SU-DHL-6 (cell line): ENCODE results near the gene RNF32.

Experiments
- H2AFZ ChIP-seq: fragments of 200-600 bp; sonication (generic); 2 replicates; pipeline ENCODE4 v1.6.1; 2014; ENCODE audit warnings: low read depth, mild to moderate bottlenecking, moderate library complexity, mixed read lengths, antibody characterized with exemption, low read length; ENCODE audit not compliant: severe bottlenecking
- H3F3A ChIP-seq: fragments of 200-600 bp; shearing (Covaris generic); 2 replicates; pipeline ENCODE4 v1.6.0; 2016; ENCODE audit warnings: antibody characterized with exemption, mild to moderate bottlenecking; ENCODE audit not compliant: insufficient read depth
- H3K27ac ChIP-seq: fragments of 200-600 bp; sonication (generic); 2 replicates; pipeline ENCODE4 v1.5.1; 2016; ENCODE audit warnings: low read depth, mild to moderate bottlenecking, low read length, moderate library complexity, mixed read lengths
- H3K27me3 ChIP-seq: fragments of 200-600 bp; sonication (generic), shearing (Covaris generic); 2 replicates; pipeline ENCODE4 v1.6.0; 2014; ENCODE audit warnings: mild to moderate bottlenecking, low read length
- H3K36me3 ChIP-seq: fragments of 200-600 bp; sonication (generic); 2 replicates; pipeline ENCODE4 v1.6.1; 2014; ENCODE audit warnings: mild to moderate bottlenecking, low read length, mixed read lengths
- H3K4me2 ChIP-seq: fragments of 300-600, 200-600 bp; shearing (Covaris generic), sonication (generic); 2 replicates; pipeline ENCODE4 v1.6.0; 2014; ENCODE audit warnings: low read length, low read depth, mild to moderate bottlenecking; ENCODE audit not compliant: poor library complexity, severe bottlenecking
- H3K4me3 ChIP-seq: fragments of 200-600 bp; sonication (generic); 2 replicates; pipeline ENCODE4 v1.5.1; 2014; ENCODE audit warnings: antibody characterized with exemption, low read length, mild to moderate bottlenecking, mixed read lengths; ENCODE audit not compliant: insufficient read depth, poor library complexity, severe bottlenecking
- H3K79me2 ChIP-seq: fragments of 200-600 bp; sonication (generic); 2 replicates; pipeline ENCODE4 v1.6.1; 2014; ENCODE audit warnings: mild to moderate bottlenecking, low read length, moderate library complexity; ENCODE audit not compliant: insufficient read depth
- H3K9ac ChIP-seq: fragments of 200-600 bp; sonication (generic); 2 replicates; pipeline ENCODE4 v1.7.0; 2014; ENCODE audit warnings: mild to moderate bottlenecking, low read length
- H3K9me2 ChIP-seq: fragments of 200-600 bp; sonication (generic); replicated peaks from 2 replicates; pipeline ENCODE4 v1.6.1; 2014; ENCODE audit warnings: low read length; ENCODE audit not compliant: insufficient read depth
- H3K9me3 ChIP-seq: fragments of 200-600 bp; sonication (generic); 2 replicates; pipeline ENCODE4 v1.6.1; 2014; ENCODE audit warnings: low read length, mixed read lengths; ENCODE audit not compliant: insufficient read depth
- H4K20me1 ChIP-seq: fragments of 200-600 bp; sonication (generic); 2 replicates; pipeline ENCODE4 v1.6.1; 2014; ENCODE audit warnings: low read depth, mild to moderate bottlenecking, antibody characterized with exemption, low read length, moderate library complexity, mixed read lengths
- EZH2phosphoT487 ChIP-seq: fragments of 200-600 bp; sonication (generic), shearing (Covaris generic); conservative IDR thresholded peaks from 2 replicates; pipeline ENCODE4 v1.6.1; 2018; ENCODE audit warnings: mild to moderate bottlenecking, antibody characterized with exemption, low read length, moderate library complexity, mixed read lengths
- TF ChIP-seq, protein P1 (sequence below): fragments of 200-600 bp; sonication (generic); IDR thresholded peaks from one replicate; pipeline ENCODE4 v1.5.1; 2017; ENCODE audit warnings: antibody characterized with exemption, mild to moderate bottlenecking, low read length, moderate library complexity; ENCODE audit not compliant: insufficient read depth, poor library complexity, severe bottlenecking

RNF32 gene

DNA sequence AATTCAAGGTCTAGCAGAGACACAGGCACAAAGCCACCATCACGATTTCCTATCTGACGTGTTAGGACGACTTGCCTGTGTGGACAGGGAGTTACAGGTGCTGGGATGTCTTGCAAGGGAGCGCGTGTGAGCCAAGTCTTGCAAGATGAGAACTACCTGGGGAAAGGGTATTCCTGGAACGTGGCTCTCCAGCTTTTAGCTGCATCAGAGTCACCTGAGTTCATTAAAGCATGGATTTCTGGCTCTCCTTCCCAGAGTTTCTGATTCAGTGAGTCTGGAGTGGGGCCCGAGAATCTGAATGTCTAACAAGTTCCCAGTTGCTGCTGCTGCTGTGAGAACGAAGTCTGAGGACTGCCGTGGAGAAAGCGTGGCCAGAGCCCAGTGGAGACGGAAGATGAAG lies 30.0 kb upstream of the RNF32 start:
- Histone ChIP-seq H3K4me3 (no peak overlapping the region), H3K4me2 (no peak overlapping the region), H2AFZ (no peak overlapping the region), H3K79me2 (no peaks in the 10 kb centered on the region), H3K36me3 (no peaks in the 10 kb centered on the region), H3K9me2 (no peaks in the 10 kb centered on the region), H3K9me3 (no peaks in the 10 kb centered on the region), H3K9ac (no peak overlapping the region), H3F3A (no peaks in the 10 kb centered on the region), H3K27ac (no peak overlapping the region), H3K27me3 (no peaks in the 10 kb centered on the region), H4K20me1 (no peaks in the 10 kb centered on the region)
- TF ChIP-seq, protein P1, sequence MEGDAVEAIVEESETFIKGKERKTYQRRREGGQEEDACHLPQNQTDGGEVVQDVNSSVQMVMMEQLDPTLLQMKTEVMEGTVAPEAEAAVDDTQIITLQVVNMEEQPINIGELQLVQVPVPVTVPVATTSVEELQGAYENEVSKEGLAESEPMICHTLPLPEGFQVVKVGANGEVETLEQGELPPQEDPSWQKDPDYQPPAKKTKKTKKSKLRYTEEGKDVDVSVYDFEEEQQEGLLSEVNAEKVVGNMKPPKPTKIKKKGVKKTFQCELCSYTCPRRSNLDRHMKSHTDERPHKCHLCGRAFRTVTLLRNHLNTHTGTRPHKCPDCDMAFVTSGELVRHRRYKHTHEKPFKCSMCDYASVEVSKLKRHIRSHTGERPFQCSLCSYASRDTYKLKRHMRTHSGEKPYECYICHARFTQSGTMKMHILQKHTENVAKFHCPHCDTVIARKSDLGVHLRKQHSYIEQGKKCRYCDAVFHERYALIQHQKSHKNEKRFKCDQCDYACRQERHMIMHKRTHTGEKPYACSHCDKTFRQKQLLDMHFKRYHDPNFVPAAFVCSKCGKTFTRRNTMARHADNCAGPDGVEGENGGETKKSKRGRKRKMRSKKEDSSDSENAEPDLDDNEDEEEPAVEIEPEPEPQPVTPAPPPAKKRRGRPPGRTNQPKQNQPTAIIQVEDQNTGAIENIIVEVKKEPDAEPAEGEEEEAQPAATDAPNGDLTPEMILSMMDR, result no peak
- TF ChIP-seq EZH2phosphoT487, result no peak

DNA sequence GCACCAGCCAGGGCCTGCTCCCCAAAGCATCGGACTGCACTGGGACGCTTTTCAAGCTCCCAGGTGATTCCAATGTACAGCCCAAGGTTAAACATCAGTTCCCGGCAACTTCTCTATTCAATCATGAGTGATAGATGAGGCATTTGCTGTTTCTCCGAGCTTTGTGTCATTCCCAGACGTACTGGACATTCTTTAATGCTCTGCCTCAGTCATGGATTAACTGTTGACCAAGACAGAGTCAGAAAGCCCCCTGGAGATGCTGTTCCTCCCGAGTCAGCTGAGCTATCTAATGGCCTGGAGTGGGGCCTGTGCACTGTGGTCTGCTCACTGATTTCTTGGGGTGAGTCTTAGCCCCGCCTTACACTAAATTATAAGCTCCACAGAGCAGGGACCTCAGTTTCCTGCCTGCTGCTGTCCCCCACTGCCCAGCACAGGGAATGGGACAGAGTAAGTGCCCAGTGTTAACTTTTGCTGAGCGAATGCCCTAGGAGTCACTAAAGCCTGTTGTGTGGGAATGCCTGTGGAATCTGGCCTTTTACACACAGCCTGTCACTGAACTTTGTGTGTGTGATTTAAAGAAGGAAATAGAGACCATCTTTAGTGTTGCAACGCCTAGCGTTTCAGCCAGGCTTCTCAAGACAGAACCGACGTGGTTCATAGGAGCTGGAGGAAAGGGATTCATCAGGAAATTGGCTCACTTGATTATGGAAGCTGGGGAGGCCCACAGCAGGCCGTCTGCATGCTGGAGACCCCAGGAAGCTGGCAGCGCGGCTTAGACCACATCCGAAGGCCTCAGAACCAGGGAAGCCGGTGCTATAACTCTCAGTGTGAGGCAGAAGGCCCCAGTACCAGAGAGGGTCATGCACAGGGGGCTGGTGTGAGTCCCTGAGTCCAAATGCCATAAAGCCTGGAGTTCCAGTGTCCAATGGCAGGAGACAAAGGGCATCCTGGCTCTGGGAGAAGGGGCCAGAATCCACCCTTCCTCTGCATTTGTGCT lies 29.3 kb upstream of the RNF32 start:
- Histone ChIP-seq H3K4me2 (no peak overlapping the region), H3K4me3 (no peak overlapping the region), H3K27me3 (no peaks in the 10 kb centered on the region), H4K20me1 (no peaks in the 10 kb centered on the region), H3K27ac (no peak overlapping the region), H3K9ac (no peak overlapping the region), H3K79me2 (no peaks in the 10 kb centered on the region), H3F3A (no peaks in the 10 kb centered on the region), H2AFZ (no peak overlapping the region), H3K36me3 (no peaks in the 10 kb centered on the region), H3K9me2 (no peaks in the 10 kb centered on the region), H3K9me3 (no peaks in the 10 kb centered on the region)
- TF ChIP-seq, protein P1, result no peak
- TF ChIP-seq EZH2phosphoT487, result no peak

DNA sequence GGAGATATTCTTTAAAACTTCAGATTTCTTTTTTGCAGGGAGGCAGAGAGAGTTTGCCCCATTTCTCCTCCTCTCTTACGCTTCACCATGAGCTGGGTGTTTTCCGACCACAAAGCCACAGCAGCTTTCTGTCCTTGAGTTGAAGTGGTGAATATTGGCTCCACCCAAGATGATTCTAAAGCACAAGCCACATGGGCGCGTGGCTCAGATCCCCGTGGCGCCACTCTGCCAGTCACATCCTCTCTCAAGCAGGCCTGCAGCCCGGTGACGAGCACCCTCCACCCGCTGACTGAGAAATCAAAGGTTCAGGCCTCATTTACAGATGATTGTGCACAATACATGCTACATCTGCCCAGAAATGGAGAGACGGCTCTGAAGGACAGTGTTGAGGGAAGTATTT lies 27.6 kb upstream of the RNF32 start:
- H3K9ac ChIP-seq, result no peak overlapping the region
- TF ChIP-seq, protein P1, result no peak
- TF ChIP-seq EZH2phosphoT487, result no peak
- H3K36me3 ChIP-seq, result no peaks in the 10 kb centered on the region
- H3F3A ChIP-seq, result no peaks in the 10 kb centered on the region
- H3K79me2 ChIP-seq, result no peaks in the 10 kb centered on the region
- H3K9me3 ChIP-seq, result no peaks in the 10 kb centered on the region
- H3K27ac ChIP-seq, result no peak overlapping the region
- no peaks in the 10 kb centered on the region for H3K9me2 ChIP-seq
- no peak overlapping the region for H2AFZ ChIP-seq
- no peaks in the 10 kb centered on the region for H4K20me1 ChIP-seq
- no peaks in the 10 kb centered on the region for H3K27me3 ChIP-seq
- no peak overlapping the region for H3K4me2 ChIP-seq
- H3K4me3 ChIP-seq, result no peak overlapping the region
